ENCODE data around the gene CLTCL1. TPM values are rescaled to one million over a fixed set of nuclear protein-coding genes. Genes with fewer than 3 reads are reported as not detected.

The CLTCL1 gene
- total and polyA plus RNA-seq, 9 of the 15 experiments (the other 6 are each of a cell fraction or from before 2014, with no cell fraction given), result 1.1 to 11.7 (median 5.0) TPM

DNA sequence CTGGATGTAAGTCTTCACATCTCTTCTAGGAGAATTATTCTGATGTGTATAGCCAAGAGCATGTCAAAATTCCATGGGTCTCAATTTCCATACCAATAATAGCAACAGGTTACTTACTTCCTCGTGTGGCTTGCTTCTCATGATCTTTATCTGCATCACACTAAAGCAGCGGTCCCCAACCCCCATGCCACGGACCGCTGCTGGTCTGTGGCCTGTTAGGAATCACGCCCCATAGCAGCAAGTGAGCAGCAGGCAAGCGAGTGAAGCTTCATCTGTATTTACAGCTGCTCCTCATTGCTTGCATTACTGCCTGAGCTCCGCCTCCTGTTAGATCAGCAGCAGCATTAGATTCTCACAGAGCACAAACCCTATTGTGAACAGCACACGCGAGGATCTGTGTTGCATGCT is 84.1 kb downstream of the CLTCL1 start:
- H3K9ac ChIP-seq (ENCODE audit: insufficient read depth in 1 of 2, low read depth in 2 of 2, low read length in 2 of 2), result peak overlapping the region in 1 of 2 experiments; percentile 11; a peak in 1 of 4 replicates
- peaks cover 48 to 56% of the 10 kb centered on the region in 2 experiments for H3K27me3 ChIP-seq (ENCODE audit: control insufficient read depth in 2 of 2, insufficient read depth in 2 of 2, low read length in 2 of 2)
- H3K27ac ChIP-seq (ENCODE audit: extremely low read depth, low read depth, low read length), result no peak overlapping the region
- intact Hi-C loops (cut with micrococcal nuclease), result no loop called here
- BruUV-seq (replicated peaks), result no TSS peak
- H3K4me2 ChIP-seq (ENCODE audit: insufficient read depth, low read length), result no peak overlapping the region
- ChIA-PET CTCF (ENCODE audit: low intra/inter-chr PET ratio) (no interaction called here), POLR2A (interaction anchor here (0.8 to 11.1 kb wide), 7 partner anchors 10 to 60 kb away, joined by 3 to 123 read pairs (median 6); no protein-coding TSS in a partner anchor)
- WGBS (ENCODE audit: insufficient coverage, low coverage, missing lambda C conversion rate), result 20% methylated on average over 9 of the region's 9 CpGs
- peaks cover 4 to 10% of the 10 kb centered on the region in 2 experiments for H3K4me1 ChIP-seq (replicated peaks in 1 of 2; ENCODE audit: control insufficient read depth in 2 of 2, insufficient read depth in 2 of 2, low read length in 2 of 2)
- H3K9me3 ChIP-seq (replicated peaks; ENCODE audit: control insufficient read depth, insufficient read depth, low read depth, low read length), result no peaks in the 10 kb centered on the region
- DNase-seq (ENCODE audit: extremely low read depth in 1 of 4, low spot score in 3 of 4), result no peak
- in situ Hi-C loops (cut with MboI), result no loop called here
- no peak for ATAC-seq
- peaks cover 3% of the 10 kb centered on the region for H3K9me1 ChIP-seq (ENCODE audit: control insufficient read depth, insufficient read depth, low read length)
- H3K36me3 ChIP-seq (ENCODE audit: control insufficient read depth, insufficient read depth, low read length), result no peaks in the 10 kb centered on the region
- FAIRE-seq, result no peak
- H4K20me1 ChIP-seq (replicated peaks; ENCODE audit: control insufficient read depth, insufficient read depth, low read length), result 0 out of 2 replicates have a peak, but pooled peaks cover 7% of the 10 kb centered on the region
- H2AFZ ChIP-seq (ENCODE audit: low read depth, low read length), result no peak overlapping the region
- H3K4me3 ChIP-seq, result no peak overlapping the region
- no peaks in the 10 kb centered on the region for H3K79me2 ChIP-seq (ENCODE audit: control insufficient read depth, insufficient read depth, low read length)
- TF ChIP-seq KLF13 (tag; IDR thresholded peaks at IDR 0.05; ENCODE audit: borderline replicate concordance, low read depth), result 0 out of 2 replicates have a peak, but pooled peaks have one; percentile 17
- TF ChIP-seq, protein P1, sequence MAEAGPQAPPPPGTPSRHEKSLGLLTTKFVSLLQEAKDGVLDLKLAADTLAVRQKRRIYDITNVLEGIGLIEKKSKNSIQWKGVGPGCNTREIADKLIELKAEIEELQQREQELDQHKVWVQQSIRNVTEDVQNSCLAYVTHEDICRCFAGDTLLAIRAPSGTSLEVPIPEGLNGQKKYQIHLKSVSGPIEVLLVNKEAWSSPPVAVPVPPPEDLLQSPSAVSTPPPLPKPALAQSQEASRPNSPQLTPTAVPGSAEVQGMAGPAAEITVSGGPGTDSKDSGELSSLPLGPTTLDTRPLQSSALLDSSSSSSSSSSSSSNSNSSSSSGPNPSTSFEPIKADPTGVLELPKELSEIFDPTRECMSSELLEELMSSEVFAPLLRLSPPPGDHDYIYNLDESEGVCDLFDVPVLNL (CRISPR knock-in tag; IDR thresholded peaks at IDR 0.05; ENCODE audit: low read depth), result 0 out of 2 replicates have a peak, but pooled peaks have one; percentile 37
- TF ChIP-seq ZBTB9 (CRISPR knock-in tag; IDR thresholded peaks at IDR 0.05), result peak; percentile 97
- no peak for TF ChIP-seq NFIC (IDR thresholded peaks at IDR 0.05)
- no peak for TF ChIP-seq ZNF133 (CRISPR knock-in tag; IDR thresholded peaks at IDR 0.05)
- TF ChIP-seq POU5F1 (IDR thresholded peaks at IDR 0.05; ENCODE audit: borderline replicate concordance, low read depth, low read length, partially characterized antibody), result no peak
- peak; percentile 10; the same call in 1 of the 2 replicates for TF ChIP-seq JUND (IDR thresholded peaks at IDR 0.05; ENCODE audit: borderline replicate concordance, low read depth, low read length)
- TF ChIP-seq JUND (tag; IDR thresholded peaks at IDR 0.05; ENCODE audit: borderline replicate concordance, low read depth, low read length), result no peak
- no peak for TF ChIP-seq MEIS2 (IDR thresholded peaks at IDR 0.05; ENCODE audit: partially characterized antibody)
- TF ChIP-seq ZNF766 (CRISPR knock-in tag; conservative IDR thresholded peaks at IDR 0.05), result 0 out of 2 replicates have a peak, but pooled peaks have one; percentile 17
- TF ChIP-seq, protein P2, sequence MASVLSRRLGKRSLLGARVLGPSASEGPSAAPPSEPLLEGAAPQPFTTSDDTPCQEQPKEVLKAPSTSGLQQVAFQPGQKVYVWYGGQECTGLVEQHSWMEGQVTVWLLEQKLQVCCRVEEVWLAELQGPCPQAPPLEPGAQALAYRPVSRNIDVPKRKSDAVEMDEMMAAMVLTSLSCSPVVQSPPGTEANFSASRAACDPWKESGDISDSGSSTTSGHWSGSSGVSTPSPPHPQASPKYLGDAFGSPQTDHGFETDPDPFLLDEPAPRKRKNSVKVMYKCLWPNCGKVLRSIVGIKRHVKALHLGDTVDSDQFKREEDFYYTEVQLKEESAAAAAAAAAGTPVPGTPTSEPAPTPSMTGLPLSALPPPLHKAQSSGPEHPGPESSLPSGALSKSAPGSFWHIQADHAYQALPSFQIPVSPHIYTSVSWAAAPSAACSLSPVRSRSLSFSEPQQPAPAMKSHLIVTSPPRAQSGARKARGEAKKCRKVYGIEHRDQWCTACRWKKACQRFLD (CRISPR knock-in tag; IDR thresholded peaks at IDR 0.05), result no peak
- TF ChIP-seq TEAD1 (CRISPR knock-in tag; IDR thresholded peaks at IDR 0.05), result 0 out of 4 replicates have a peak, but pooled peaks of 1 of the 2 experiments have one; percentile 29
- TF ChIP-seq CEBPB (tag; IDR thresholded peaks at IDR 0.05), result no peak
- TF ChIP-seq ELF2 (CRISPR knock-in tag; IDR thresholded peaks at IDR 0.05), result peak; percentile 70
- TF ChIP-seq MYC (IDR thresholded peaks at IDR 0.05; ENCODE audit: low read depth, low read length), result peak; percentile 61
- no peak for TF ChIP-seq MYC (CRISPR knock-in tag; IDR thresholded peaks at IDR 0.05; ENCODE audit: borderline replicate concordance, low read depth)
- peak; percentile 47 for TF ChIP-seq L3MBTL2 (IDR thresholded peaks at IDR 0.05)
- no peak for TF ChIP-seq NR2C1 (IDR thresholded peaks at IDR 0.05)
- no peak for TF ChIP-seq NR2C1 (tag; IDR thresholded peaks at IDR 0.05)
- peak; percentile 58; the same call in 1 of the 2 replicates for TF ChIP-seq RNF2 (IDR thresholded peaks at IDR 0.05)
- no peak for TF ChIP-seq POLR2G (IDR thresholded peaks at IDR 0.05; ENCODE audit: low read depth, low read length)
